HepG2 (cell line): Measurements from ENCODE around the gene DOLK. TPM values are rescaled to one million over a fixed set of nuclear protein-coding genes. Genes with fewer than 3 reads are reported as not detected.
A peak's percentile ranks its signal among the peaks of the same experiment; 100 is the strongest.

Experiments
- AHR ChIP-seq: IDR thresholded peaks from 2 replicates; pipeline ENCODE4 v1.6.1; 2018; ENCODE audit warnings: missing genetic modification reagents, missing compliant biosample characterization
- ARID4A ChIP-seq: sonication (generic); formaldehyde crosslinking; IDR thresholded peaks from 2 replicates; pipeline ENCODE4 v1.5.0; 2020; ENCODE audit warnings: mild to moderate bottlenecking, missing genetic modification reagents, borderline replicate concordance
- NCOA1 ChIP-seq: sonication (generic); formaldehyde crosslinking; IDR thresholded peaks from 2 replicates; pipeline ENCODE4 v1.9.0; 2021; ENCODE audit warnings: missing genetic modification reagents
- PRDM10 ChIP-seq: sonication (generic); formaldehyde crosslinking; IDR thresholded peaks from 2 replicates; pipeline ENCODE4 v1.4.0; 2020; ENCODE audit warnings: low read depth, missing genetic modification reagents
- RELA ChIP-seq: sonication (generic); formaldehyde crosslinking; IDR thresholded peaks from 2 replicates; pipeline ENCODE4 v1.4.0; 2020; ENCODE audit warnings: missing genetic modification reagents
- SAFB2 ChIP-seq: sonication (generic); formaldehyde crosslinking; IDR thresholded peaks from 2 replicates; pipeline ENCODE4 v1.5.1; 2020; ENCODE audit warnings: missing genetic modification reagents, low read depth, mild to moderate bottlenecking, borderline replicate concordance
- SRF ChIP-seq: IDR thresholded peaks from 2 replicates; pipeline ENCODE4 v1.6.1; 2011; ENCODE audit warnings: mild to moderate bottlenecking, low read depth, low read length, moderate library complexity
- SRSF4 ChIP-seq: fragments of 200-400 bp; formaldehyde crosslinking; IDR thresholded peaks from one replicate; pipeline ENCODE4 v1.6.1; 2018; ENCODE audit warnings: mild to moderate bottlenecking, low read depth, low read length, moderate library complexity; ENCODE audit not compliant: poor library complexity, severe bottlenecking
- TARDBP ChIP-seq: sonication (generic); formaldehyde crosslinking; IDR thresholded peaks from 2 replicates; pipeline ENCODE4 v1.8.0; 2022; ENCODE audit warnings: mild to moderate bottlenecking, missing genetic modification reagents
- TEAD3 ChIP-seq: optimal IDR thresholded peaks from 2 replicates; pipeline ENCODE3; 2016; ENCODE audit warnings: borderline replicate concordance
- U2AF2 ChIP-seq: fragments of 200-400 bp; formaldehyde crosslinking; IDR thresholded peaks from 2 replicates; pipeline ENCODE4 v1.6.1; 2017; ENCODE audit warnings: low read depth, mild to moderate bottlenecking, low read length
- ZFP1 ChIP-seq: IDR thresholded peaks from 2 replicates; pipeline ENCODE4 v1.6.1; 2016
- ZNF138 ChIP-seq: sonication (generic); formaldehyde crosslinking; IDR thresholded peaks from 2 replicates; pipeline ENCODE4 v1.5.0; 2020; ENCODE audit warnings: mild to moderate bottlenecking, low read depth, missing genetic modification reagents
- ZNF260 ChIP-seq: sonication (generic); formaldehyde crosslinking; IDR thresholded peaks from 2 replicates; pipeline ENCODE4 v1.4.0; 2020; ENCODE audit warnings: missing genetic modification reagents, low read depth, mild to moderate bottlenecking, borderline replicate concordance
- ZNF274 ChIP-seq: sonication (generic); formaldehyde crosslinking; IDR thresholded peaks from 2 replicates; pipeline ENCODE4 v1.5.1; 2020; ENCODE audit warnings: mild to moderate bottlenecking, missing genetic modification reagents
- ZNF30 ChIP-seq: sonication (generic); formaldehyde crosslinking; IDR thresholded peaks from 2 replicates; pipeline ENCODE4 v1.5.0; 2020; ENCODE audit warnings: mild to moderate bottlenecking, missing genetic modification reagents
- ZNF550 ChIP-seq: sonication (generic); formaldehyde crosslinking; IDR thresholded peaks from 2 replicates; pipeline ENCODE4 v1.4.0; 2020; ENCODE audit warnings: mild to moderate bottlenecking, missing genetic modification reagents, borderline replicate concordance
- ZNF562 ChIP-seq: sonication (generic); formaldehyde crosslinking; IDR thresholded peaks from 2 replicates; pipeline ENCODE4 v1.8.0; 2022; ENCODE audit warnings: missing genetic modification reagents, borderline replicate concordance
- ZNF761 ChIP-seq: sonication (generic); formaldehyde crosslinking; conservative IDR thresholded peaks from 2 replicates; pipeline ENCODE4 v1.4.0; 2020; ENCODE audit warnings: mild to moderate bottlenecking, missing genetic modification reagents
- polyA plus RNA-seq, 8 experiments: library from polyadenylated mRNA; depleted of rRNA in 3 of 8; stranded (reverse) in 7 of 8; unstranded in 1 of 8; fragments of >200 nt; fragmentation: Illumina TruSeq in 4 of 8; extraction: Trizol in 4 of 8; gene quantifications; 2 replicates each; pipeline versions ENCODE4 v1.2.1 to v1.2.3, GENCODE V29; 2011 to 2016; ENCODE audit warnings: low read depth in 4 of 8, missing spikeins in 1 of 8, mixed read lengths in 1 of 8; ENCODE audit not compliant: insufficient read depth in 1 of 8
- total RNA-seq, 5 experiments: library from RNA; depleted of rRNA; stranded (reverse); fragments of >200 nt; fragmentation: Illumina TruSeq; extraction: Trizol; gene quantifications; 2 replicates each; pipeline ENCODE4 v1.2.3, GENCODE V29; 2016; ENCODE audit warnings: low read depth in 1 of 5
- TF ChIP-seq, protein P1 (sequence below): sonication (generic); formaldehyde crosslinking; IDR thresholded peaks from 2 replicates; pipeline ENCODE4 v1.8.1; 2023; ENCODE audit warnings: mild to moderate bottlenecking, missing genetic modification reagents

DOLK gene
- total and polyA plus RNA-seq, 2 of the 13 experiments (the other 11 are each of a cell fraction or from before 2014, with no cell fraction given), result 15.4 to 18.7 TPM

DNA sequence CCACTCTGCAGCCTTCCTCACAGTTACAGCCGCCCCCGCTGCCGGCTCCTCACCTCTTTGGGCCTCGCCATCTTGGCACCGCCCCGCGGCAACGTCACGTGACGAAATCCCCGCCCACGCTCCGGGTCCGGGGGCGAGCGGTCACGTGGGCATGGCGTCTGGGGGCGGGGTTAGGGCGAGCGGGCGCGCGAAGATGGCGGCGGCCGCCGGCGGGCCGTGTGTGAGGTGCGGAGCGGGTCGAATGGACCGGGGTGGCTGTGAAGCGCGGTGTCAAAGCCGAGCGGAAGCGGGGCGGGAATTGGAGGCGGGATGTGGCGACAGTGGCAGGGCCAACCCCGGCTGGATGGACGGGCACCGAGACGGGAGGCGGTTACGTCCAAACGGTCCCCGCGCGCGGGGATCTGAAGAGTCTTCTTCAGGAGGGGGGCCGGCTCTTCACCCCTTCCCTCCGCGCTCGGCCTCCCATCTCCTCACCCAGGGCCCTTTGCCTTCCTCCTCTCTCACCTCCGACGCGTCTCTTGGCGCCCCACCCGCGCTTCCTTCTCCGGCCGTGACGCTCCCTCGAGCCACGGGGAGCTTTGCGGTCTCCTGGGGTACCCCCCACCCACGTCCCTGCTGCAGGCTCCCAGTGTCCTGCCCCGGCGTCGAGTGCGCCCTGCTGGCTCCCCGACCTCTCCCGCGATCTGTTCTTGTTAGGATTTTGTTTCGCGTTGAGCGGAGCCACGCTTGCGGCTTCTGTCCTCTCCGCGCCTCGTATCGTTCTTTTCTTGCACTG is at the start of gene DOLK, which contains the start of gene NUP188 (continued):
- TF ChIP-seq ARID4A (CRISPR knock-in tag), result peak; percentile 94
- TF ChIP-seq SRF, result 0 out of 2 replicates have a peak, but pooled peaks have one; percentile 18
- peak; percentile 63; the same call in 1 of the 2 replicates for TF ChIP-seq SAFB2 (CRISPR knock-in tag)
- no peak for TF ChIP-seq ZNF138 (CRISPR knock-in tag)
- TF ChIP-seq ZFP1 (CRISPR knock-in tag), result no peak
- 0 out of 2 replicates have a peak, but pooled peaks have one; percentile 21 for TF ChIP-seq U2AF2
- TF ChIP-seq ZNF562 (CRISPR knock-in tag), result no peak
- no peak for TF ChIP-seq SRSF4
- TF ChIP-seq ZNF761 (CRISPR knock-in tag), result 0 out of 2 replicates have a peak, but pooled peaks have one; percentile 39
- TF ChIP-seq TARDBP, result peak; percentile 68
- TF ChIP-seq, protein P1, sequence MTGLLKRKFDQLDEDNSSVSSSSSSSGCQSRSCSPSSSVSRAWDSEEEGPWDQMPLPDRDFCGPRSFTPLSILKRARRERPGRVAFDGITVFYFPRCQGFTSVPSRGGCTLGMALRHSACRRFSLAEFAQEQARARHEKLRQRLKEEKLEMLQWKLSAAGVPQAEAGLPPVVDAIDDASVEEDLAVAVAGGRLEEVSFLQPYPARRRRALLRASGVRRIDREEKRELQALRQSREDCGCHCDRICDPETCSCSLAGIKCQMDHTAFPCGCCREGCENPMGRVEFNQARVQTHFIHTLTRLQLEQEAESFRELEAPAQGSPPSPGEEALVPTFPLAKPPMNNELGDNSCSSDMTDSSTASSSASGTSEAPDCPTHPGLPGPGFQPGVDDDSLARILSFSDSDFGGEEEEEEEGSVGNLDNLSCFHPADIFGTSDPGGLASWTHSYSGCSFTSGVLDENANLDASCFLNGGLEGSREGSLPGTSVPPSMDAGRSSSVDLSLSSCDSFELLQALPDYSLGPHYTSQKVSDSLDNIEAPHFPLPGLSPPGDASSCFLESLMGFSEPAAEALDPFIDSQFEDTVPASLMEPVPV (CRISPR knock-in tag), result 0 out of 2 replicates have a peak, but pooled peaks have one; percentile 28
- no peak for TF ChIP-seq ZNF30
- TF ChIP-seq PRDM10 (CRISPR knock-in tag), result peak; percentile 35; the same call in 1 of the 2 replicates
- TF ChIP-seq RELA (CRISPR knock-in tag), result no peak
- peak; percentile 67 for TF ChIP-seq TEAD3 (CRISPR knock-in tag)
- TF ChIP-seq NCOA1 (CRISPR knock-in tag), result 0 out of 2 replicates have a peak, but pooled peaks have one; percentile 35
- peak; percentile 66; the same call in 1 of the 2 replicates for TF ChIP-seq ZNF550 (CRISPR knock-in tag)
- peak; percentile 89; the same call in 1 of the 2 replicates for TF ChIP-seq AHR (CRISPR knock-in tag)
- TF ChIP-seq ZNF260 (CRISPR knock-in tag), result no peak
- TF ChIP-seq ZNF274 (CRISPR knock-in tag), result no peak
